ENCODE data around the gene RSF1.

GRCh38 chr11:77723024-77723423 is 97.5 kb downstream of the RSF1 start:
- TF ChIP-seq CTCF (IDR thresholded peaks at IDR 0.05) (no peak), EZH2 (IDR thresholded peaks at IDR 0.05; ENCODE audit: borderline replicate concordance, insufficient read depth, low read depth, low read length, poor library complexity, severe bottlenecking) (no peak)

All from B cell (primary cell).